HG03280 (cell line): ENCODE measurements around the gene TACC2.

ENCODE experiments used
- ATAC-seq: cut with Tn5 transposase; IDR thresholded peaks from one replicate; pipeline ENCODE4 v1.9.1; 2021; ENCODE audit warnings: mild to moderate bottlenecking, moderate library complexity; ENCODE audit not compliant: unreplicated experiment

Gene TACC2

GRCh38 chr10:122142641-122143237 lies 153.8 kb downstream of the TACC2 start:
- ATAC-seq: no peak

GRCh38 chr10:122143238-122143841 lies 154.4 kb downstream of the TACC2 start:
- ATAC-seq: no peak

GRCh38 chr10:122144199-122144598 lies 155.2 kb downstream of the TACC2 start:
- ATAC-seq: no peak

GRCh38 chr10:122145113-122145512 lies 156.2 kb downstream of the TACC2 start:
- ATAC-seq: no peak

GRCh38 chr10:122147663-122148062 lies 158.7 kb downstream of the TACC2 start:
- no peak for ATAC-seq

GRCh38 chr10:122148876-122149560 lies 160.1 kb downstream of the TACC2 start:
- ATAC-seq: no peak

- no peak for ATAC-seq
Observed at GRCh38 chr10:122149561-122150505, 160.9 kb downstream of the TACC2 start.

- ATAC-seq: no peak
Observed at GRCh38 chr10:122151121-122151694, 162.2 kb downstream of the TACC2 start.

GRCh38 chr10:122152544-122152943 lies 163.6 kb downstream of the TACC2 start:
- no peak for ATAC-seq

- ATAC-seq: no peak
Observed at GRCh38 chr10:122154031-122154544, 165.1 kb downstream of the TACC2 start.

- no peak for ATAC-seq
Observed at GRCh38 chr10:122154545-122155366, 165.8 kb downstream of the TACC2 start.

GRCh38 chr10:122157451-122157850 lies 168.5 kb downstream of the TACC2 start:
- no peak for ATAC-seq

GRCh38 chr10:122158362-122158761 lies 169.4 kb downstream of the TACC2 start:
- ATAC-seq: no peak

- no peak for ATAC-seq
Observed at GRCh38 chr10:122159141-122159970, 170.4 kb downstream of the TACC2 start.

- no peak for ATAC-seq
Observed at GRCh38 chr10:122161795-122162194, 172.8 kb downstream of the TACC2 start.

GRCh38 chr10:122162671-122163173 lies 173.8 kb downstream of the TACC2 start:
- ATAC-seq: no peak

- no peak for ATAC-seq
Observed at GRCh38 chr10:122163174-122164022, 174.4 kb downstream of the TACC2 start.
